ENCODE results near the gene C16orf82.

DNA sequence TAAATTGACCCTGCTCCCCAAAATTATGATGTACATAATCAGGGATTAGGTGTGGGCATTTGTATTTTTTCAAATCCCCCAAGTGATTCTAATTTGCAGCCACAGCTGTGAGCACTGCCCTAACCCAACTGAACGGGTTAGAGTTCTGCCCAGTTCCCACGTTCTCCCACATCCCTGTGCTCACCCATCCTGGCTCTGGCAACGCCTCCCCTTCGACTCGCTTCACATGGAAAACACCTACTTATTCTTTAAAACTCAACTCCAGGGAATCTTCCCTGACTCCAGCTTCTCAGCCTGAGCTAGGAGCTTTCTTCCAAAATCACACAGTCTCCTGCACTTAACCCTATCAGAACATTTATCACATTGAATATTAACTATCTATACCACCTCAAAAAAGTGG, 17.6 kb upstream of the C16orf82 start:
- TF ChIP-seq, protein P1, sequence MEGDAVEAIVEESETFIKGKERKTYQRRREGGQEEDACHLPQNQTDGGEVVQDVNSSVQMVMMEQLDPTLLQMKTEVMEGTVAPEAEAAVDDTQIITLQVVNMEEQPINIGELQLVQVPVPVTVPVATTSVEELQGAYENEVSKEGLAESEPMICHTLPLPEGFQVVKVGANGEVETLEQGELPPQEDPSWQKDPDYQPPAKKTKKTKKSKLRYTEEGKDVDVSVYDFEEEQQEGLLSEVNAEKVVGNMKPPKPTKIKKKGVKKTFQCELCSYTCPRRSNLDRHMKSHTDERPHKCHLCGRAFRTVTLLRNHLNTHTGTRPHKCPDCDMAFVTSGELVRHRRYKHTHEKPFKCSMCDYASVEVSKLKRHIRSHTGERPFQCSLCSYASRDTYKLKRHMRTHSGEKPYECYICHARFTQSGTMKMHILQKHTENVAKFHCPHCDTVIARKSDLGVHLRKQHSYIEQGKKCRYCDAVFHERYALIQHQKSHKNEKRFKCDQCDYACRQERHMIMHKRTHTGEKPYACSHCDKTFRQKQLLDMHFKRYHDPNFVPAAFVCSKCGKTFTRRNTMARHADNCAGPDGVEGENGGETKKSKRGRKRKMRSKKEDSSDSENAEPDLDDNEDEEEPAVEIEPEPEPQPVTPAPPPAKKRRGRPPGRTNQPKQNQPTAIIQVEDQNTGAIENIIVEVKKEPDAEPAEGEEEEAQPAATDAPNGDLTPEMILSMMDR (IDR thresholded peaks at IDR 0.05): no peak
- TF ChIP-seq POLR2A (IDR thresholded peaks at IDR 0.05) (no peak), POLR2AphosphoS5 (IDR thresholded peaks at IDR 0.05) (no peak), EP300 (IDR thresholded peaks at IDR 0.05) (no peak)

Data from sigmoid colon (tissue), 4 donors.